Neural cell (in vitro differentiated cells): ENCODE results near the gene CDH4. TPM values are rescaled to one million over a fixed set of nuclear protein-coding genes. Genes with fewer than 3 reads are reported as not detected.

Source experiments
- H2AFZ ChIP-seq: fragments of 200-600, 300-800 bp; sonication (generic), shearing (Covaris generic); 2 replicates; pipeline ENCODE4 v1.6.0; 2014; ENCODE audit warnings: low read depth, mild to moderate bottlenecking, antibody characterized with exemption, low read length, moderate library complexity
- H3F3A ChIP-seq: fragments of 200-600 bp; shearing (Covaris generic); 2 replicates; pipeline ENCODE4 v1.6.1; 2016; ENCODE audit warnings: mild to moderate bottlenecking, moderate library complexity, mixed read lengths, antibody characterized with exemption, low read length; ENCODE audit not compliant: insufficient read depth, poor library complexity, severe bottlenecking
- H3K27ac ChIP-seq: fragments of 200-600, 300-800 bp; sonication (generic), shearing (Covaris generic); 2 replicates; pipeline ENCODE4 v1.5.1; 2014; ENCODE audit warnings: mild to moderate bottlenecking, low read length, moderate library complexity
- H3K27me3 ChIP-seq: fragments of 300-800, 200-600 bp; sonication (generic), shearing (Covaris generic); 2 replicates; pipeline ENCODE4 v1.6.0; 2014; ENCODE audit warnings: mild to moderate bottlenecking, low read depth, low read length, moderate library complexity; ENCODE audit not compliant: insufficient read depth
- H3K36me3 ChIP-seq: fragments of 300-800, 200-600 bp; sonication (generic), shearing (Covaris generic); 2 replicates; pipeline ENCODE4 v1.5.1; 2014; ENCODE audit warnings: mild to moderate bottlenecking, antibody characterized with exemption, low read length, moderate library complexity; ENCODE audit not compliant: insufficient read depth
- H3K4me2 ChIP-seq: fragments of 300-800, 200-600 bp; sonication (generic), shearing (Covaris generic); 2 replicates; pipeline ENCODE4 v1.6.0; 2014; ENCODE audit warnings: mild to moderate bottlenecking, low read length
- H3K4me3 ChIP-seq: fragments of 300-800, 200-600 bp; sonication (generic), shearing (Covaris generic); 2 replicates; pipeline ENCODE4 v1.5.1; 2014; ENCODE audit warnings: mild to moderate bottlenecking, low read length, moderate library complexity
- H3K79me2 ChIP-seq: fragments of 200-600 bp; shearing (Covaris generic); replicated peaks from 2 replicates; pipeline ENCODE4 v1.6.0; 2014; ENCODE audit warnings: mild to moderate bottlenecking, low read length, moderate library complexity; ENCODE audit not compliant: insufficient read depth
- H3K9ac ChIP-seq: fragments of 300-800, 200-600 bp; sonication (generic), shearing (Covaris generic); 2 replicates; pipeline ENCODE4 v1.6.1; 2016; ENCODE audit warnings: mild to moderate bottlenecking, low read length, mixed read lengths
- H3K9me2 ChIP-seq: fragments of 200-600 bp; shearing (Covaris generic); 2 replicates; pipeline ENCODE4 v1.6.1; 2016; ENCODE audit warnings: mild to moderate bottlenecking, low read length, mixed read lengths; ENCODE audit not compliant: insufficient read depth
- H3K9me3 ChIP-seq: fragments of 200-600, 300-800 bp; sonication (generic), shearing (Covaris generic); 2 replicates; pipeline ENCODE4 v1.6.1; 2016; ENCODE audit warnings: mild to moderate bottlenecking, mixed run types, low read length, moderate library complexity, mixed read lengths
- H4K20me1 ChIP-seq: fragments of 200-600 bp; shearing (Covaris generic); 2 replicates; pipeline ENCODE4 v1.6.1; 2016; ENCODE audit warnings: mild to moderate bottlenecking, mixed run types; ENCODE audit not compliant: insufficient read depth
- EP300 ChIP-seq: fragments of 450-650 bp; conservative IDR thresholded peaks from 2 replicates; pipeline ENCODE4 v1.6.1; 2014; ENCODE audit warnings: antibody characterized with exemption, mild to moderate bottlenecking, moderate library complexity; ENCODE audit not compliant: poor library complexity, severe bottlenecking
- EZH2 ChIP-seq: fragments of 200-600, 300-800 bp; shearing (Covaris generic), sonication (generic); IDR thresholded peaks from 2 replicates; pipeline ENCODE4 v1.6.1; 2014; ENCODE audit warnings: antibody characterized with exemption, low read length, borderline replicate concordance, mild to moderate bottlenecking; ENCODE audit not compliant: insufficient read depth, poor library complexity, severe bottlenecking
- MXI1 ChIP-seq: fragments of 450-650 bp; conservative IDR thresholded peaks from 2 replicates; pipeline ENCODE4 v1.6.1; 2014; ENCODE audit warnings: antibody characterized with exemption, mild to moderate bottlenecking; ENCODE audit not compliant: poor library complexity, severe bottlenecking
- POLR2AphosphoS5 ChIP-seq: IDR thresholded peaks from 2 replicates; pipeline ENCODE4 v1.6.1; 2012
- RAD21 ChIP-seq: fragments of 450-650 bp; conservative IDR thresholded peaks from 2 replicates; pipeline ENCODE4 v1.6.1; 2014; ENCODE audit warnings: antibody characterized with exemption, mild to moderate bottlenecking, moderate library complexity
- SMC3 ChIP-seq: fragments of 450-650 bp; conservative IDR thresholded peaks from 2 replicates; pipeline ENCODE4 v1.6.1; 2014; ENCODE audit warnings: antibody characterized with exemption, mild to moderate bottlenecking, moderate library complexity; ENCODE audit not compliant: poor library complexity
- TAF1 ChIP-seq: IDR thresholded peaks from 2 replicates; pipeline ENCODE4 v1.6.1; 2012; ENCODE audit warnings: low read depth
- polyA plus RNA-seq: library from polyadenylated mRNA; depleted of rRNA; stranded (reverse); fragments of >200 nt; gene quantifications from 2 replicates; pipeline ENCODE4 v1.2.3, GENCODE V29; 2014
- TF ChIP-seq, protein P1 (sequence below): fragments of 450-650 bp; IDR thresholded peaks from 2 replicates; pipeline ENCODE4 v1.5.1; 2014; ENCODE audit warnings: antibody characterized with exemption, mild to moderate bottlenecking, moderate library complexity; ENCODE audit not compliant: poor library complexity, severe bottlenecking
- TF ChIP-seq, protein P2 (sequence below): IDR thresholded peaks from 2 replicates; pipeline ENCODE4 v1.6.1; 2012; ENCODE audit warnings: borderline replicate concordance

Gene CDH4
- polyA plus RNA-seq, 1 donor from 2014 or later: 24.6 TPM

DNA sequence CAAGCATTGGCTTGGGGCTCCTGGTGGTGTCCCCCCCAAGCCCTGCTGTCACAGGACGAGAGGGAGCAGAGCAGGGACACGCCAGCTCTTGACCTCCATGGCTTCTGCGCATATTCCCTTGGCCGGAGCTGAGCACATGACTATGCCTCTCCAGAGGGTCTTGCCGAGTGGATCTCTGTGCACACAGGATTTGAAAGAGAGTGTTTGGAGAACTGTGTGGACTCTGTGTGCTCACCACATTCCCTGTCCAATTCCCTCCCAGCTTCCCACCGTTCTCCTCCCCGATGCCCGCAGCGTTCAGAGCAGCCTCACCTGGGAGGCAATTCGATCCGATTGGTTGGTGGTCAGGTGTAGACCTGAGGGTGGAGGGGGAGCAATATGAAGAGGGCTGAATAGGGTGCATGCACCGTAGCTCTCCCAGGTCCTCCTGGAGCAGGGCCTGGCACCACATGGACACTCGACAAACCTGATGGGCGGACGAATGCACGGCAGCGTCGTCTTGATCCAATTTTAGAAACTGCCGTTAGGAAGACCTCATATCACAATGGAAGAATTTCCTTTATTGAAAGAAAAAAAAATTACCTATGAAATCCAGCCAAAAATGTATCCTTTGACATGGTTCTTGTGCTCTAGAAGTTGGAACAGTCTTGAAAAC lies 287.8 kb downstream of the CDH4 start:
- Histone ChIP-seq H2AFZ (no peak overlapping the region), H3K79me2 (no peaks in the 10 kb centered on the region), H3F3A (no peaks in the 10 kb centered on the region), H3K9ac (no peak overlapping the region), H3K4me3 (no peak overlapping the region), H3K4me2 (no peak overlapping the region), H3K27me3 (no peaks in the 10 kb centered on the region), H3K9me3 (no peaks in the 10 kb centered on the region), H3K36me3 (no peaks in the 10 kb centered on the region), H3K9me2 (no peaks in the 10 kb centered on the region), H3K27ac (no peak overlapping the region), H4K20me1 (no peaks in the 10 kb centered on the region)
- TF ChIP-seq MXI1 (no peak), EP300 (no peak), TAF1 (no peak), EZH2 (no peak), POLR2AphosphoS5 (no peak), SMC3 (no peak), RAD21 (no peak)
- TF ChIP-seq, protein P1, sequence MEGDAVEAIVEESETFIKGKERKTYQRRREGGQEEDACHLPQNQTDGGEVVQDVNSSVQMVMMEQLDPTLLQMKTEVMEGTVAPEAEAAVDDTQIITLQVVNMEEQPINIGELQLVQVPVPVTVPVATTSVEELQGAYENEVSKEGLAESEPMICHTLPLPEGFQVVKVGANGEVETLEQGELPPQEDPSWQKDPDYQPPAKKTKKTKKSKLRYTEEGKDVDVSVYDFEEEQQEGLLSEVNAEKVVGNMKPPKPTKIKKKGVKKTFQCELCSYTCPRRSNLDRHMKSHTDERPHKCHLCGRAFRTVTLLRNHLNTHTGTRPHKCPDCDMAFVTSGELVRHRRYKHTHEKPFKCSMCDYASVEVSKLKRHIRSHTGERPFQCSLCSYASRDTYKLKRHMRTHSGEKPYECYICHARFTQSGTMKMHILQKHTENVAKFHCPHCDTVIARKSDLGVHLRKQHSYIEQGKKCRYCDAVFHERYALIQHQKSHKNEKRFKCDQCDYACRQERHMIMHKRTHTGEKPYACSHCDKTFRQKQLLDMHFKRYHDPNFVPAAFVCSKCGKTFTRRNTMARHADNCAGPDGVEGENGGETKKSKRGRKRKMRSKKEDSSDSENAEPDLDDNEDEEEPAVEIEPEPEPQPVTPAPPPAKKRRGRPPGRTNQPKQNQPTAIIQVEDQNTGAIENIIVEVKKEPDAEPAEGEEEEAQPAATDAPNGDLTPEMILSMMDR: no peak
- TF ChIP-seq, protein P2, sequence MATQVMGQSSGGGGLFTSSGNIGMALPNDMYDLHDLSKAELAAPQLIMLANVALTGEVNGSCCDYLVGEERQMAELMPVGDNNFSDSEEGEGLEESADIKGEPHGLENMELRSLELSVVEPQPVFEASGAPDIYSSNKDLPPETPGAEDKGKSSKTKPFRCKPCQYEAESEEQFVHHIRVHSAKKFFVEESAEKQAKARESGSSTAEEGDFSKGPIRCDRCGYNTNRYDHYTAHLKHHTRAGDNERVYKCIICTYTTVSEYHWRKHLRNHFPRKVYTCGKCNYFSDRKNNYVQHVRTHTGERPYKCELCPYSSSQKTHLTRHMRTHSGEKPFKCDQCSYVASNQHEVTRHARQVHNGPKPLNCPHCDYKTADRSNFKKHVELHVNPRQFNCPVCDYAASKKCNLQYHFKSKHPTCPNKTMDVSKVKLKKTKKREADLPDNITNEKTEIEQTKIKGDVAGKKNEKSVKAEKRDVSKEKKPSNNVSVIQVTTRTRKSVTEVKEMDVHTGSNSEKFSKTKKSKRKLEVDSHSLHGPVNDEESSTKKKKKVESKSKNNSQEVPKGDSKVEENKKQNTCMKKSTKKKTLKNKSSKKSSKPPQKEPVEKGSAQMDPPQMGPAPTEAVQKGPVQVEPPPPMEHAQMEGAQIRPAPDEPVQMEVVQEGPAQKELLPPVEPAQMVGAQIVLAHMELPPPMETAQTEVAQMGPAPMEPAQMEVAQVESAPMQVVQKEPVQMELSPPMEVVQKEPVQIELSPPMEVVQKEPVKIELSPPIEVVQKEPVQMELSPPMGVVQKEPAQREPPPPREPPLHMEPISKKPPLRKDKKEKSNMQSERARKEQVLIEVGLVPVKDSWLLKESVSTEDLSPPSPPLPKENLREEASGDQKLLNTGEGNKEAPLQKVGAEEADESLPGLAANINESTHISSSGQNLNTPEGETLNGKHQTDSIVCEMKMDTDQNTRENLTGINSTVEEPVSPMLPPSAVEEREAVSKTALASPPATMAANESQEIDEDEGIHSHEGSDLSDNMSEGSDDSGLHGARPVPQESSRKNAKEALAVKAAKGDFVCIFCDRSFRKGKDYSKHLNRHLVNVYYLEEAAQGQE: no peak

DNA sequence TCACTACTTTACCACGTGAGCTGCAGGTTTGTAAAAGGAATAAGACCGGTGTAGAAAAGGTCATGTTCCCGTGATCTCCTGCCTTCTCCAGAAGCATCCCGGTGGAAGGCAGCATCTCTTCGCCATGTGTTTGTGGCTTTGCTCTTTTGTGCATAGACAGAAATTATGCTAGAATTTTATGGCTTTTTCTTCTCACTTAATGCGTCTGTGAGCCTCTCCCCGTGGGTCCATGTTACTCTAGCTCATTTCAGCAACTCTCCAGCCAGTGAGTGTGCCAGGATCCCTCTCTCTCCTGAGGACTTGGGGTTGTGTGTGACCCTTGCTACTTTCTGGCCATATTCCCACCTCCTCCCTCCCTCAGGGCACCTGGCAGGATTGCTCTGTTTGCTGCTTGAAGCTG lies 289.5 kb downstream of the CDH4 start:
- H2AFZ ChIP-seq: no peak overlapping the region

More for the DNA sequence above, 289.5 kb downstream of the CDH4 start:
- H3K27me3 ChIP-seq: no peaks in the 10 kb centered on the region
- H3K4me3 ChIP-seq: no peak overlapping the region
- TF ChIP-seq, protein P2: no peak
- no peak for TF ChIP-seq POLR2AphosphoS5
- TF ChIP-seq TAF1: no peak
- no peak for TF ChIP-seq SMC3
- TF ChIP-seq EP300: no peak
- TF ChIP-seq RAD21: no peak
- TF ChIP-seq MXI1: no peak
- H3K9ac ChIP-seq: no peak overlapping the region
- no peaks in the 10 kb centered on the region for H4K20me1 ChIP-seq
- no peaks in the 10 kb centered on the region for H3K9me2 ChIP-seq
- no peaks in the 10 kb centered on the region for H3K9me3 ChIP-seq
- H3K4me2 ChIP-seq: no peak overlapping the region
- H3K36me3 ChIP-seq: no peaks in the 10 kb centered on the region
- no peak overlapping the region for H3K27ac ChIP-seq
- H3F3A ChIP-seq: no peaks in the 10 kb centered on the region
- H3K79me2 ChIP-seq: no peaks in the 10 kb centered on the region
